GM12878 (cell line): ENCODE data around the gene YARS2. TPM values are rescaled to one million over a fixed set of nuclear protein-coding genes. Genes with fewer than 3 reads are reported as not detected.
"Not testable (repeated sequence)": the region's sequence is repeated elsewhere in the genome, so short reads cannot be mapped to it uniquely, and the experiment has no call there.

ENCODE experiments used
- ATAC-seq: fragments of 200-7000 bp; cut with Tn5 transposase; 3 replicates; pipeline ENCODE4 v1.9.1; 2020; ENCODE audit warnings: mild to moderate bottlenecking, moderate library complexity
- BruUV-seq: library from RNA; stranded (reverse); fragments of 400-500 nt; replicated peaks from 2 replicates; lab custom pipeline; 2021; lab: Mats Ljungman, UMichigan
- CTCF ChIA-PET: fragments of 300-600 bp; sonication (Branson Sonifier 250); formaldehyde crosslinking; extraction: SDS; loops from one replicate; lab custom pipeline; 2021; ENCODE audit warnings: inconsistent platforms; lab: Yijun Ruan, JAX
- POLR2A ChIA-PET: fragments of 350-600 bp; formaldehyde crosslinking; extraction: SDS; loops from one replicate; lab custom pipeline; 2021; ENCODE audit warnings: inconsistent platforms; lab: Charles Lee
- RAD21 ChIA-PET: fragments of 300-600 bp; sonication (Branson Sonifier 250); formaldehyde crosslinking; loops from one replicate; lab custom pipeline; 2023; ENCODE audit warnings: antibody characterized with exemption; ENCODE audit not compliant: unreplicated experiment; lab: Charles Lee
- SMC1A ChIA-PET: fragments of 300-600 bp; sonication (Branson Sonifier 250); formaldehyde crosslinking; loops from one replicate; lab custom pipeline; 2023; ENCODE audit not compliant: unreplicated experiment, uncharacterized antibody; lab: Charles Lee
- DNase-seq: peaks from one replicate; pipeline ENCODE4 v3.0.0-alpha.2; 2011; ENCODE audit warnings: low read depth, low spot score
- FAIRE-seq: peaks from 3 replicates; lab custom pipeline; 2011; peaks lifted over from hg19 to GRCh38; lab: Jason Lieb, UNC
- H2AFZ ChIP-seq: 2 replicates; pipeline ENCODE4 v1.6.0; 2011; ENCODE audit warnings: low read depth, low read length, control low read depth; ENCODE audit not compliant: control insufficient read depth
- H3K27ac ChIP-seq: 2 replicates; pipeline ENCODE4 v1.5.1; 2011; ENCODE audit warnings: control low read depth; ENCODE audit not compliant: control insufficient read depth, insufficient read depth
- H3K27me3 ChIP-seq, 2 experiments: replicated peaks in 1 of 2; 2 replicates each; pipeline versions ENCODE4 v1.6.0 to v1.6.1; 2011; ENCODE audit warnings: low read length in 1 of 2; ENCODE audit not compliant: control insufficient read depth in 2 of 2, insufficient read depth in 2 of 2
- H3K36me3 ChIP-seq, 2 experiments: 2 replicates each; pipeline ENCODE4 v1.5.1; 2011; ENCODE audit warnings: low read length in 1 of 2; ENCODE audit not compliant: control insufficient read depth in 2 of 2, insufficient read depth in 2 of 2
- H3K4me1 ChIP-seq: 2 replicates; pipeline ENCODE4 v1.6.1; 2011; ENCODE audit warnings: mild to moderate bottlenecking, low read length, moderate library complexity, mixed read lengths; ENCODE audit not compliant: control insufficient read depth, insufficient read depth
- H3K4me2 ChIP-seq: 2 replicates; pipeline ENCODE4 v1.6.0; 2011; ENCODE audit warnings: control low read depth; ENCODE audit not compliant: control insufficient read depth, insufficient read depth
- H3K4me3 ChIP-seq: fragments of 200-600 bp; sonication (generic); 2 replicates; pipeline ENCODE4 v1.5.1; 2016
- H3K79me2 ChIP-seq: 2 replicates; pipeline ENCODE4 v1.6.0; 2011; ENCODE audit warnings: low read length; ENCODE audit not compliant: control insufficient read depth, insufficient read depth
- H3K9ac ChIP-seq: 2 replicates; pipeline ENCODE4 v1.8.0; 2011; ENCODE audit warnings: low read length, control low read depth, mixed read lengths; ENCODE audit not compliant: control insufficient read depth, insufficient read depth
- H3K9me3 ChIP-seq: replicated peaks from 3 replicates; pipeline ENCODE4 v1.5.1; 2011; ENCODE audit warnings: mild to moderate bottlenecking, low read length; ENCODE audit not compliant: control insufficient read depth, insufficient read depth
- H4K20me1 ChIP-seq: 2 replicates; pipeline ENCODE4 v1.6.0; 2011; ENCODE audit not compliant: control insufficient read depth, insufficient read depth
- CBFB ChIP-seq: IDR thresholded peaks from 2 replicates; pipeline ENCODE4 v1.6.1; 2016; ENCODE audit warnings: antibody characterized with exemption, low read depth
- ETV6 ChIP-seq, 2 experiments: fragments of 450-650 bp in 1 of 2; IDR thresholded peaks in 1 of 2; conservative IDR thresholded peaks in 1 of 2; 2 replicates each; pipeline ENCODE4 v1.6.1; 2014; ENCODE audit warnings: antibody characterized with exemption in 1 of 2, borderline replicate concordance in 1 of 2, low read depth in 1 of 2, mild to moderate bottlenecking in 1 of 2, moderate library complexity in 1 of 2
- FOXK2 ChIP-seq: fragments of 450-650 bp; IDR thresholded peaks from 2 replicates; pipeline ENCODE4 v1.6.1; 2017; ENCODE audit warnings: mild to moderate bottlenecking, moderate library complexity
- KDM1A ChIP-seq: fragments of 200-600 bp; sonication (generic); IDR thresholded peaks from 2 replicates; pipeline ENCODE4 v1.6.1; 2016; ENCODE audit warnings: borderline replicate concordance
- MTA2 ChIP-seq: fragments of 450-650 bp; IDR thresholded peaks from 2 replicates; pipeline ENCODE4 v1.6.1; 2016; ENCODE audit warnings: low read depth, mild to moderate bottlenecking, moderate library complexity
- SIX5 ChIP-seq: IDR thresholded peaks from 2 replicates; pipeline ENCODE4 v1.6.1; 2011; ENCODE audit warnings: mild to moderate bottlenecking, low read depth, low read length, moderate library complexity; ENCODE audit not compliant: severe bottlenecking
- STAT1 ChIP-seq: fragments of 450-650 bp; conservative IDR thresholded peaks from 2 replicates; pipeline ENCODE4 v1.6.1; 2014; ENCODE audit warnings: antibody characterized with exemption, mild to moderate bottlenecking
- YBX1 ChIP-seq: fragments of 450-650 bp; IDR thresholded peaks from 2 replicates; pipeline ENCODE4 v1.6.1; 2016; ENCODE audit warnings: antibody characterized with exemption
- ZBTB11 ChIP-seq: fragments of 450-650 bp; formaldehyde crosslinking; IDR thresholded peaks from 2 replicates; pipeline ENCODE4 v1.5.0; 2022; ENCODE audit warnings: mild to moderate bottlenecking, missing genetic modification characterization
- WGBS: methylation state at CpG from one replicate; pipeline ENCODE4 v1.1.6; 2016; ENCODE audit warnings: low lambda C conversion rate; ENCODE audit not compliant: insufficient replicate concordance, insufficient coverage; ENCODE audit errors: missing lambda C conversion rate; 5-methylcytosine and 5-hydroxymethylcytosine counted together
- in situ Hi-C: fragments of 300-500 bp; cut with MboI; formaldehyde crosslinking; loops from 9 replicates; pipeline ENCODE4 v1.14.3; 2018; ENCODE audit warnings: mixed read lengths
- intact Hi-C: fragments of 100-400 bp; cut with micrococcal nuclease; formaldehyde crosslinking; loops from one replicate; pipeline ENCODE4 v1.14.2; 2022; ENCODE audit not compliant: unreplicated experiment
- polyA plus RNA-seq, 11 experiments: library from polyadenylated mRNA; depleted of rRNA in 4 of 11; unstranded in 6 of 11; stranded (reverse) in 5 of 11; fragments of >200 nt; fragmentation: Nextera tagmentation in 4 of 11; fragmentation: Illumina TruSeq in 1 of 11; extraction: Ambion mirVana in 4 of 11; extraction: Trizol in 1 of 11; gene quantifications; 1 replicate in 1 of 11; 2 replicates in 10 of 11; pipeline versions ENCODE4 v1.2.1 to v1.2.3, GENCODE V29; 2011 to 2016; ENCODE audit warnings: inconsistent platforms in 2 of 11, missing spikeins in 2 of 11, low read depth in 1 of 11
- total RNA-seq, 4 experiments: library from RNA; depleted of rRNA in 3 of 4; stranded (reverse); fragments of >200 nt in 3 of 4; fragmentation: Illumina TruSeq in 1 of 4; extraction: Trizol in 1 of 4; gene quantifications; 2 replicates each; pipeline versions ENCODE4 v1.2.1 to v1.2.3, GENCODE V29; 2013 to 2021

Gene YARS2
- total and polyA plus RNA-seq, 10 of the 15 experiments (the other 5 are each of a cell fraction or from before 2014, with no cell fraction given), result 13.4 to 46.7 (median 29.6) TPM

GRCh38 chr12:32726286-32726685, 29.4 kb downstream of the YARS2 start:
- peaks cover 0 to 27% of the 10 kb centered on the region in 2 experiments for H3K36me3 ChIP-seq
- WGBS, result 96% methylated on average over 2 of the region's 2 CpGs
- in situ Hi-C loops (no loop called here), intact Hi-C loops (no loop called here)
- CTCF ChIA-PET, result no interaction called here
- H3K9ac ChIP-seq, result no peak overlapping the region
- H3K79me2 ChIP-seq, result no peaks in the 10 kb centered on the region
- POLR2A ChIA-PET, result interaction anchor here (1.1 kb wide), 1 partner anchor 29 kb away, joined by 9 read pairs; no protein-coding TSS in a partner anchor
- FAIRE-seq, result no peak
- ATAC-seq, result no peak
- no peak for DNase-seq
- H3K4me1 ChIP-seq, result no peaks in the 10 kb centered on the region
- TSS peak; percentile 55 for BruUV-seq
- SMC1A ChIA-PET, result interaction anchor here (0.9 to 1.0 kb wide), 2 partner anchors 14 to 18 kb away, joined by 4 to 5 read pairs; no protein-coding TSS in a partner anchor
- no peak overlapping the region for H3K27ac ChIP-seq
- no peak overlapping the region for H3K4me3 ChIP-seq
- RAD21 ChIA-PET, result no interaction called here
- H3K27me3 ChIP-seq, result no peaks in the 10 kb centered on the region
- TF ChIP-seq ZBTB11 (CRISPR knock-in tag) (no peak), STAT1 (no peak), SIX5 (no peak), KDM1A (no peak), CBFB (no peak), ETV6 (conservative IDR thresholded peaks at IDR 0.05 in 1 of 2, IDR thresholded peaks at IDR 0.05 in 1 of 2; ENCODE audit: borderline replicate concordance in 1 of 2, low read depth in 1 of 2) (no peak), MTA2 (no peak), FOXK2 (no peak), YBX1 (no peak)
- no peak overlapping the region for H3K4me2 ChIP-seq
- H4K20me1 ChIP-seq, result no peaks in the 10 kb centered on the region
- H2AFZ ChIP-seq, result no peak overlapping the region
- no peaks in the 10 kb centered on the region for H3K9me3 ChIP-seq

- H3K36me3 ChIP-seq, result peaks cover 0 to 27% of the 10 kb centered on the region in 2 experiments; a peak in 3 of 4 replicates
- H3K79me2 ChIP-seq, intact Hi-C loops, BruUV-seq, H3K4me3 ChIP-seq, H3K9ac ChIP-seq, H3K4me1 ChIP-seq, H3K27me3 ChIP-seq, H4K20me1 ChIP-seq, ATAC-seq, FAIRE-seq, RAD21 ChIA-PET, in situ Hi-C loops, H2AFZ ChIP-seq, H3K27ac ChIP-seq, POLR2A ChIA-PET, DNase-seq, H3K4me2 ChIP-seq, H3K9me3 ChIP-seq: not testable (repeated sequence)
- ChIA-PET SMC1A (interaction anchor here (0.9 to 1.4 kb wide), 4 partner anchors 9 to 17 kb away, joined by 3 to 5 read pairs (median 4); no protein-coding TSS in a partner anchor), CTCF (interaction anchor here (0.9 to 1.0 kb wide), 2 partner anchors 360 to 1072 kb away, joined by 3 read pairs; no protein-coding TSS in a partner anchor)
- WGBS, result 97% methylated on average over 3 of the region's 3 CpGs
Measured at GRCh38 chr12:32725308-32725707, 30.4 kb downstream of the YARS2 start.
